ENCODE data around the gene ZNF566.

ZNF566 gene

GRCh38 chr19:36418287-36419001 is 70.9 kb downstream of the ZNF566 start, which contains the start of gene ZFP82:
TSS of gene ZFP82 (minus strand) at chr19:36418644. CDS start at chr19:36409789, 8,855 bp downstream.
- peak; percentile 96 for ATAC-seq
- no peak for TF ChIP-seq CSRNP3 (CRISPR knock-in tag; IDR thresholded peaks at IDR 0.05)
- TF ChIP-seq SNAI2 (CRISPR knock-in tag; IDR thresholded peaks at IDR 0.05), result no peak
- TF ChIP-seq CSDC2 (CRISPR knock-in tag; IDR thresholded peaks at IDR 0.05), result no peak
- TF ChIP-seq TOX (CRISPR knock-in tag; IDR thresholded peaks at IDR 0.05; ENCODE audit: borderline replicate concordance), result no peak
- TF ChIP-seq POU6F1 (CRISPR knock-in tag; IDR thresholded peaks at IDR 0.05; ENCODE audit: borderline replicate concordance, low read depth), result no peak
- TF ChIP-seq ZNF70 (CRISPR knock-in tag; IDR thresholded peaks at IDR 0.05), result no peak
- peak; percentile 70; the same call in 1 of the 2 replicates for TF ChIP-seq ZNF8 (CRISPR knock-in tag; IDR thresholded peaks at IDR 0.05)
- TF ChIP-seq ZC3H10 (CRISPR knock-in tag; IDR thresholded peaks at IDR 0.05), result no peak
- no peak for TF ChIP-seq ZNF565 (CRISPR knock-in tag; conservative IDR thresholded peaks at IDR 0.05; ENCODE audit: low read depth)
- no peak for TF ChIP-seq CREB5 (CRISPR knock-in tag; IDR thresholded peaks at IDR 0.05; ENCODE audit: low read depth)
- TF ChIP-seq PATZ1 (CRISPR knock-in tag; IDR thresholded peaks at IDR 0.05; ENCODE audit: borderline replicate concordance), result no peak
- 0 out of 2 replicates have a peak, but pooled peaks have one; percentile 10 for TF ChIP-seq TSHZ2 (CRISPR knock-in tag; IDR thresholded peaks at IDR 0.05)

GRCh38 chr19:36417752-36418286 is 71.5 kb downstream of the ZNF566 start:
- peak; percentile 17 for ATAC-seq
- no peak for TF ChIP-seq ZFP30 (CRISPR knock-in tag; IDR thresholded peaks at IDR 0.05)
- no peak for TF ChIP-seq ARNTL (CRISPR knock-in tag; IDR thresholded peaks at IDR 0.05; ENCODE audit: borderline replicate concordance, low read depth)
- no peak for TF ChIP-seq POU6F1 (CRISPR knock-in tag; IDR thresholded peaks at IDR 0.05; ENCODE audit: borderline replicate concordance, low read depth)
- no peak for TF ChIP-seq GLIS3 (CRISPR knock-in tag; IDR thresholded peaks at IDR 0.05)
- no peak for TF ChIP-seq CSDC2 (CRISPR knock-in tag; IDR thresholded peaks at IDR 0.05)

- no peak for ATAC-seq
- TF ChIP-seq PATZ1 (CRISPR knock-in tag; IDR thresholded peaks at IDR 0.05; ENCODE audit: borderline replicate concordance), result no peak
- no peak for TF ChIP-seq OSR1 (CRISPR knock-in tag; IDR thresholded peaks at IDR 0.05)
- TF ChIP-seq ZNF8 (CRISPR knock-in tag; IDR thresholded peaks at IDR 0.05), result no peak
- no peak for TF ChIP-seq ZFP3 (CRISPR knock-in tag; IDR thresholded peaks at IDR 0.05)
- no peak for TF ChIP-seq POU6F1 (CRISPR knock-in tag; IDR thresholded peaks at IDR 0.05; ENCODE audit: borderline replicate concordance, low read depth)
- no peak for TF ChIP-seq CSRNP3 (CRISPR knock-in tag; IDR thresholded peaks at IDR 0.05)
- TF ChIP-seq BACH2 (CRISPR knock-in tag; IDR thresholded peaks at IDR 0.05; ENCODE audit: borderline replicate concordance), result no peak
- no peak for TF ChIP-seq ZNF70 (CRISPR knock-in tag; IDR thresholded peaks at IDR 0.05)
Measured at GRCh38 chr19:36409841-36410240, 79.5 kb downstream of the ZNF566 start.
